ENCODE measurements around the gene TPRN. TPM values are rescaled to one million over a fixed set of nuclear protein-coding genes. Genes with fewer than 3 reads are reported as not detected.

Gene TPRN
- total and polyA plus RNA-seq, 9 of the 15 experiments (the other 6 are each of a cell fraction or from before 2014, with no cell fraction given) = 0.31 to 31.9 (median 4.4) TPM

GRCh38 chr9:137227054-137227852, 26.7 kb upstream of the TPRN start, which contains the start of gene RNF224 (continued):
- TF ChIP-seq UBTF (IDR thresholded peaks at IDR 0.05; ENCODE audit: borderline replicate concordance in 1 of 2, low read depth in 2 of 2, low read length in 2 of 2) = 0 out of 4 replicates have a peak, but pooled peaks of 1 of the 2 experiments have one; percentile 25
- peak; percentile 95 for TF ChIP-seq REST (IDR thresholded peaks at IDR 0.05; ENCODE audit: borderline replicate concordance)
- no peak for TF ChIP-seq REST (CRISPR knock-in tag; IDR thresholded peaks at IDR 0.05; ENCODE audit: low read depth)
- no peak for TF ChIP-seq SIN3A (IDR thresholded peaks at IDR 0.05; ENCODE audit: borderline replicate concordance in 2 of 2, control insufficient read depth in 1 of 2, low read depth in 2 of 2, low read length in 2 of 2)
- peak; percentile 26; the same call in 1 of the 2 replicates for TF ChIP-seq L3MBTL2 (IDR thresholded peaks at IDR 0.05)
- TF ChIP-seq TOE1 (IDR thresholded peaks at IDR 0.05; ENCODE audit: borderline replicate concordance) = peak; percentile 11; the same call in 1 of the 2 replicates
- TF ChIP-seq TOE1 (CRISPR knock-in tag; IDR thresholded peaks at IDR 0.05; ENCODE audit: borderline replicate concordance, low read depth) = 0 out of 2 replicates have a peak, but pooled peaks have one; percentile 33
- TF ChIP-seq E2F1 (CRISPR knock-in tag; IDR thresholded peaks at IDR 0.05) = no peak
- no peak for TF ChIP-seq ZC3H8 (IDR thresholded peaks at IDR 0.05)
- no peak for TF ChIP-seq ZNF143 (CRISPR knock-in tag; IDR thresholded peaks at IDR 0.05)
- no peak for TF ChIP-seq ELF1 (tag; IDR thresholded peaks at IDR 0.05)
- TF ChIP-seq JUN (IDR thresholded peaks at IDR 0.05; ENCODE audit: borderline replicate concordance, low read depth, low read length) = 0 out of 2 replicates have a peak, but pooled peaks have one; percentile 8
- no peak for TF ChIP-seq JUN (CRISPR knock-in tag; IDR thresholded peaks at IDR 0.05; ENCODE audit: borderline replicate concordance)
- 0 out of 2 replicates have a peak, but pooled peaks have one; percentile 12 for TF ChIP-seq ZBTB17 (CRISPR knock-in tag; IDR thresholded peaks at IDR 0.05)
- no peak for TF ChIP-seq ZNF583 (CRISPR knock-in tag; IDR thresholded peaks at IDR 0.05)
